Measurements from ENCODE around the gene RBMS2.

GRCh38 chr12:56479625-56480024, 42.0 kb upstream of the RBMS2 start:
- TF ChIP-seq MXI1 (IDR thresholded peaks at IDR 0.05; ENCODE audit: low read depth, low read length) (no peak), SIX5 (IDR thresholded peaks at IDR 0.05; ENCODE audit: low read depth, low read length, severe bottlenecking) (no peak), POLR2AphosphoS2 (IDR thresholded peaks at IDR 0.05; ENCODE audit: low read depth, low read length) (no peak), EGR1 (IDR thresholded peaks at IDR 0.05; ENCODE audit: borderline replicate concordance in 1 of 2, low read depth in 2 of 2, low read length in 2 of 2) (no peak), CTCF (IDR thresholded peaks at IDR 0.05 in 2 of 3, conservative IDR thresholded peaks at IDR 0.05 in 1 of 3; ENCODE audit: control insufficient read depth in 2 of 3, extremely low read depth in 1 of 3, insufficient read depth in 1 of 3, low read depth in 3 of 3, low read length in 3 of 3) (no peak), CBFB (IDR thresholded peaks at IDR 0.05; ENCODE audit: low read depth) (no peak), ZNF24 (IDR thresholded peaks at IDR 0.05) (no peak), RAD51 (IDR thresholded peaks at IDR 0.05) (no peak), BRCA1 (IDR thresholded peaks at IDR 0.05; ENCODE audit: low read depth, low read length) (no peak)
